Kidney (tissue), 14 donors: ENCODE measurements around the gene ERAS. TPM values are rescaled to one million over a fixed set of nuclear protein-coding genes. Genes with fewer than 3 reads are reported as not detected.
"Not testable (repeated sequence)": the region's sequence is repeated elsewhere in the genome, so short reads cannot be mapped to it uniquely, and the experiment has no call there.

Experiments used
- DNase-seq, 5 donors: peaks; one replicate each; pipeline ENCODE4 v3.0.0-alpha.2; 2013 to 2020
- FAIRE-seq: peaks from 2 replicates; lab custom pipeline; 2012; peaks lifted over from hg19 to GRCh38; lab: Jason Lieb, UNC
- H3K27ac ChIP-seq, 2 donors: one replicate each; pipeline ENCODE4 v1.7.0; 2013; ENCODE audit warnings: low read depth in 2 of 2, low read length in 2 of 2, inconsistent platforms in 1 of 2
- H3K27me3 ChIP-seq: one replicate; pipeline ENCODE4 v1.7.1; 2013; ENCODE audit warnings: low read length, inconsistent platforms; ENCODE audit not compliant: control insufficient read depth, insufficient read depth
- H3K36me3 ChIP-seq, 3 donors: one replicate each; pipeline versions ENCODE4 v1.7.0 to v1.7.1; 2013; ENCODE audit warnings: low read length in 3 of 3, control low read depth in 1 of 3, inconsistent platforms in 1 of 3; ENCODE audit not compliant: insufficient read depth in 3 of 3, control insufficient read depth in 2 of 3
- H3K4me1 ChIP-seq, 3 donors: one replicate each; pipeline versions ENCODE4 v1.7.0 to v1.7.1; 2013; ENCODE audit warnings: low read length in 3 of 3, inconsistent platforms in 1 of 3, low read depth in 1 of 3; ENCODE audit not compliant: control insufficient read depth in 2 of 3, insufficient read depth in 2 of 3
- H3K4me3 ChIP-seq, 3 donors: one replicate each; pipeline versions ENCODE4 v1.7.0 to v1.8.1; 2013; ENCODE audit warnings: low read length in 3 of 3, control low read depth in 1 of 3, inconsistent platforms in 1 of 3
- H3K9ac ChIP-seq, 3 donors: one replicate each; pipeline versions ENCODE4 v1.7.0 to v1.7.1; 2013; ENCODE audit warnings: low read length in 3 of 3, control low read depth in 1 of 3, inconsistent platforms in 1 of 3
- H3K9me3 ChIP-seq, 3 donors: one replicate each; pipeline versions ENCODE4 v1.7.0 to v1.7.1; 2013; ENCODE audit warnings: low read length in 3 of 3, control low read depth in 1 of 3, inconsistent platforms in 1 of 3; ENCODE audit not compliant: control insufficient read depth in 2 of 3, insufficient read depth in 1 of 3
- CTCF ChIP-seq: IDR thresholded peaks from 3 replicates; pipeline ENCODE4 v1.5.1; 2012; ENCODE audit warnings: mild to moderate bottlenecking, moderate library complexity, borderline replicate concordance; ENCODE audit not compliant: insufficient read depth; ENCODE audit errors: extremely low read depth
- intact Hi-C: fragments of 100-400 bp; cut with DNase I; formaldehyde crosslinking; loops from one replicate; pipeline ENCODE4 v1.11.1; 2022
- polyA plus RNA-seq: library from polyadenylated mRNA; stranded (reverse); fragments of 350-450 nt; fragmentation: Illumina TruSeq; extraction: RNeasy Lipid Tissue Mini Kit (QIAGEN cat#74804); gene quantifications from one replicate; pipeline ENCODE4 v1.2.3, GENCODE V29; 2014; ENCODE audit warnings: low read depth, low replicate concordance; ENCODE audit not compliant: insufficient read depth
- total RNA-seq: library from RNA; stranded (reverse); fragmentation: NEBNext Ultra II Directional; extraction: Animal tissue kit (Norgen Biotek cat#: 25700); gene quantifications from one replicate; pipeline ENCODE4 v1.2.1, GENCODE V29; 2021
- donor health status: control.
- donor health status: control.
- donor health status: control.
- donor health status: control.
- donor health status: control.
- donor health status: DM: yes; HTN: yes; CAD: no.
- donor health status: Normal renal cell carcinoma (clear cell type).

The ERAS gene
- total and polyA plus RNA-seq, 2 donors from 2014 or later: 0.19 to 0.43 TPM

- Histone ChIP-seq H3K4me3 (no peak overlapping the region), H3K27me3 (no peaks in the 10 kb centered on the region), H3K27ac (no peak overlapping the region), H3K4me1 (no peaks in the 10 kb centered on the region), H3K36me3 (peaks cover 0 to 12% (median 8%) of the 10 kb centered on the region in 3 donors), H3K9me3 (no peaks in the 10 kb centered on the region), H3K9ac (no peak overlapping the region)
- intact Hi-C loops: no loop called here
- DNase-seq: peak in 1 of 5 donors; percentile 59
- no peak for TF ChIP-seq CTCF
- no peak for FAIRE-seq
Measured at GRCh38 chrX:48816014-48816810, 10.1 kb upstream of the ERAS start.

GRCh38 chrX:48818098-48818497, 8.2 kb upstream of the ERAS start:
- DNase-seq (no peak), FAIRE-seq (no peak)
- Histone ChIP-seq H3K36me3 (peaks cover 0 to 18% (median 12%) of the 10 kb centered on the region in 3 donors), H3K4me1 (no peaks in the 10 kb centered on the region), H3K27me3 (no peaks in the 10 kb centered on the region), H3K27ac (no peak overlapping the region), H3K4me3 (no peak overlapping the region), H3K9me3 (no peaks in the 10 kb centered on the region), H3K9ac (no peak overlapping the region)
- TF ChIP-seq CTCF: no peak
- intact Hi-C loops: no loop called here

GRCh38 chrX:48818866-48819265, 7.4 kb upstream of the ERAS start:
- no peak overlapping the region for H3K27ac ChIP-seq
- DNase-seq: no peak
- H3K36me3 ChIP-seq: peaks cover 0 to 21% (median 16%) of the 10 kb centered on the region in 3 donors
- TF ChIP-seq CTCF: no peak
- no peak for FAIRE-seq
- intact Hi-C loops: no loop called here
- no peak overlapping the region for H3K4me3 ChIP-seq
- no peaks in the 10 kb centered on the region for H3K27me3 ChIP-seq
- no peaks in the 10 kb centered on the region for H3K9me3 ChIP-seq
- no peak overlapping the region for H3K9ac ChIP-seq
- no peaks in the 10 kb centered on the region for H3K4me1 ChIP-seq

- H3K4me1 ChIP-seq, H3K9me3 ChIP-seq, H3K4me3 ChIP-seq, H3K27me3 ChIP-seq, DNase-seq, H3K27ac ChIP-seq, H3K9ac ChIP-seq, intact Hi-C loops, FAIRE-seq: not testable (repeated sequence)
- peaks cover 0 to 19% (median 19%) of the 10 kb centered on the region in 3 donors for H3K36me3 ChIP-seq
Measured at GRCh38 chrX:48819394-48819793, 6.9 kb upstream of the ERAS start.
